ENCODE results near the gene SPATA6. TPM values are rescaled to one million over a fixed set of nuclear protein-coding genes. Genes with fewer than 3 reads are reported as not detected.

The SPATA6 gene
- total and polyA plus RNA-seq, 2 of the 4 experiments (the other 2 are of a cell fraction) = 1.1 to 2.0 TPM

DNA sequence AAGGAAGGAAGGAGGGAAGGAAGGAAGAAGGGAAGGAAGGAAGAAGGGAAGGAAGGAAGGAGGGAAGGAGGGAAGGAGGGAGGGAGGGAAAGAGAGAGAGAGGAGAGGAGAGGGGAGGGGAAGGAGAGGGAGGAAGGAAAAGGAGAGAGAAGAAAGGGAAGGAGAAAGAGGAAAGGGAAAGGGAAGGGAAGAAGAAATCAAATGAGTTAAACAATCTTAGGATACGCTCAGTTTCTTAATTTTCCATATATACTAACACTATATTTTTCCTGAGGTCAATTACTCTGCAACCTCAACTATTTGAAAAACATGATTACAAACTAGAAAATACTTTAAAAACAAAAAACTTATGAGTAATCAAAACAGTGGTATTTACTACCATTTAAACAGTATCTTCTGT, 53.3 kb downstream of the SPATA6 start:
- H2BK120ac ChIP-seq (ENCODE audit: low read depth, low read length) = no peak overlapping the region
- in situ Hi-C loops (cut with MboI; ENCODE audit: low sequenced_read_pairs) = no loop called here
- H3K9ac ChIP-seq (ENCODE audit: low read depth, low read length) = no peak overlapping the region
- no peaks in the 10 kb centered on the region for H3K9me3 ChIP-seq (ENCODE audit: control insufficient read depth, insufficient read depth, low read length)
- no peak overlapping the region for H3K27ac ChIP-seq (ENCODE audit: insufficient read depth, low read length)
- H2AK9ac ChIP-seq (replicated peaks; ENCODE audit: low read depth, low read length, poor library complexity) = no peak overlapping the region
- H3K79me1 ChIP-seq (ENCODE audit: low read depth in 1 of 2, low read length in 2 of 2) = no peaks in the 10 kb centered on the region
- no peak overlapping the region for H3K23ac ChIP-seq (ENCODE audit: low read depth, low read length)
- WGBS, 2 experiments (ENCODE audit: extremely low coverage in 2 of 2, insufficient read length in 1 of 2) = no CpG with 5 or more reads among the region's 1 CpG
- no TSS peak for BruUV-seq (replicated peaks)
- H3K14ac ChIP-seq (replicated peaks; ENCODE audit: low read depth, low read length) = no peak overlapping the region
- no peaks in the 10 kb centered on the region for H4K20me1 ChIP-seq (ENCODE audit: insufficient read depth, low read length)
- no peak overlapping the region for H4K8ac ChIP-seq (ENCODE audit: low read depth in 2 of 2, low read length in 2 of 2)
- DNase-seq = no peak
- H4K5ac ChIP-seq (ENCODE audit: low read depth, low read length) = no peak overlapping the region
- intact Hi-C loops (cut with micrococcal nuclease) = no loop called here
- dilution Hi-C loops (cut with HindIII; ENCODE audit: low sequenced_read_pairs, unreplicated experiment) = no loop called here
- peaks cover 2% of the 10 kb centered on the region; the same call in 1 of the 2 replicates for H3K4me1 ChIP-seq (ENCODE audit: control insufficient read depth, insufficient read depth, low read length)
- TF ChIP-seq RCOR1 (IDR thresholded peaks at IDR 0.05; ENCODE audit: insufficient replicate concordance, low read length) = no peak
- no peak for TF ChIP-seq SMC3 (IDR thresholded peaks at IDR 0.05; ENCODE audit: low read depth, low read length)
- TF ChIP-seq MAZ (IDR thresholded peaks at IDR 0.05; ENCODE audit: borderline replicate concordance, low read depth, low read length) = no peak
- no peak for TF ChIP-seq CHD1 (IDR thresholded peaks at IDR 0.05; ENCODE audit: low read depth, low read length)
- TF ChIP-seq FOS (IDR thresholded peaks at IDR 0.05; ENCODE audit: low read depth, low read length) = no peak
- TF ChIP-seq RFX5 (IDR thresholded peaks at IDR 0.05; ENCODE audit: low read depth, low read length) = no peak
- no peak for TF ChIP-seq MAFK (IDR thresholded peaks at IDR 0.05; ENCODE audit: low read depth, low read length)
- no peak for TF ChIP-seq RAD21 (IDR thresholded peaks at IDR 0.05; ENCODE audit: low read length)
- TF ChIP-seq CEBPB (IDR thresholded peaks at IDR 0.05; ENCODE audit: low read depth, low read length) = no peak
- TF ChIP-seq NFE2L2 (IDR thresholded peaks at IDR 0.05; ENCODE audit: low read depth, low read length) = no peak
- TF ChIP-seq BHLHE40 (IDR thresholded peaks at IDR 0.05; ENCODE audit: low read depth, low read length) = no peak
- TF ChIP-seq, protein P1, sequence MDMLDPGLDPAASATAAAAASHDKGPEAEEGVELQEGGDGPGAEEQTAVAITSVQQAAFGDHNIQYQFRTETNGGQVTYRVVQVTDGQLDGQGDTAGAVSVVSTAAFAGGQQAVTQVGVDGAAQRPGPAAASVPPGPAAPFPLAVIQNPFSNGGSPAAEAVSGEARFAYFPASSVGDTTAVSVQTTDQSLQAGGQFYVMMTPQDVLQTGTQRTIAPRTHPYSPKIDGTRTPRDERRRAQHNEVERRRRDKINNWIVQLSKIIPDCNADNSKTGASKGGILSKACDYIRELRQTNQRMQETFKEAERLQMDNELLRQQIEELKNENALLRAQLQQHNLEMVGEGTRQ (IDR thresholded peaks at IDR 0.05; ENCODE audit: low read depth, low read length) = no peak
- TF ChIP-seq, protein P2, sequence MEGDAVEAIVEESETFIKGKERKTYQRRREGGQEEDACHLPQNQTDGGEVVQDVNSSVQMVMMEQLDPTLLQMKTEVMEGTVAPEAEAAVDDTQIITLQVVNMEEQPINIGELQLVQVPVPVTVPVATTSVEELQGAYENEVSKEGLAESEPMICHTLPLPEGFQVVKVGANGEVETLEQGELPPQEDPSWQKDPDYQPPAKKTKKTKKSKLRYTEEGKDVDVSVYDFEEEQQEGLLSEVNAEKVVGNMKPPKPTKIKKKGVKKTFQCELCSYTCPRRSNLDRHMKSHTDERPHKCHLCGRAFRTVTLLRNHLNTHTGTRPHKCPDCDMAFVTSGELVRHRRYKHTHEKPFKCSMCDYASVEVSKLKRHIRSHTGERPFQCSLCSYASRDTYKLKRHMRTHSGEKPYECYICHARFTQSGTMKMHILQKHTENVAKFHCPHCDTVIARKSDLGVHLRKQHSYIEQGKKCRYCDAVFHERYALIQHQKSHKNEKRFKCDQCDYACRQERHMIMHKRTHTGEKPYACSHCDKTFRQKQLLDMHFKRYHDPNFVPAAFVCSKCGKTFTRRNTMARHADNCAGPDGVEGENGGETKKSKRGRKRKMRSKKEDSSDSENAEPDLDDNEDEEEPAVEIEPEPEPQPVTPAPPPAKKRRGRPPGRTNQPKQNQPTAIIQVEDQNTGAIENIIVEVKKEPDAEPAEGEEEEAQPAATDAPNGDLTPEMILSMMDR (conservative IDR thresholded peaks at IDR 0.05; ENCODE audit: low read depth, low read length) = no peak
- TF ChIP-seq POLR2A (IDR thresholded peaks at IDR 0.05; ENCODE audit: low read depth, low read length) = no peak
- no peak for TF ChIP-seq MXI1 (IDR thresholded peaks at IDR 0.05; ENCODE audit: borderline replicate concordance, low read depth, low read length)
- TF ChIP-seq, protein P3, sequence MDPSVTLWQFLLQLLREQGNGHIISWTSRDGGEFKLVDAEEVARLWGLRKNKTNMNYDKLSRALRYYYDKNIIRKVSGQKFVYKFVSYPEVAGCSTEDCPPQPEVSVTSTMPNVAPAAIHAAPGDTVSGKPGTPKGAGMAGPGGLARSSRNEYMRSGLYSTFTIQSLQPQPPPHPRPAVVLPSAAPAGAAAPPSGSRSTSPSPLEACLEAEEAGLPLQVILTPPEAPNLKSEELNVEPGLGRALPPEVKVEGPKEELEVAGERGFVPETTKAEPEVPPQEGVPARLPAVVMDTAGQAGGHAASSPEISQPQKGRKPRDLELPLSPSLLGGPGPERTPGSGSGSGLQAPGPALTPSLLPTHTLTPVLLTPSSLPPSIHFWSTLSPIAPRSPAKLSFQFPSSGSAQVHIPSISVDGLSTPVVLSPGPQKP (IDR thresholded peaks at IDR 0.05; ENCODE audit: borderline replicate concordance, low read depth, low read length) = no peak
- H3K4me3 ChIP-seq (ENCODE audit: insufficient read depth, low read depth, low read length) = no peak overlapping the region
- no peak overlapping the region for H3K4ac ChIP-seq (ENCODE audit: low read depth, low read length)
- no peaks in the 10 kb centered on the region for H3K27me3 ChIP-seq (ENCODE audit: control insufficient read depth, insufficient read depth, low read length)
- no peaks in the 10 kb centered on the region; the same call in 1 of the 2 replicates for H3K9me1 ChIP-seq (ENCODE audit: insufficient read depth, low read length)
- H2AFZ ChIP-seq (replicated peaks; ENCODE audit: low read length, poor library complexity) = no peak overlapping the region
- H2BK20ac ChIP-seq (ENCODE audit: low read depth, low read length) = no peak overlapping the region
- no peak overlapping the region for H3K18ac ChIP-seq (ENCODE audit: low read depth, low read length)
- CTCF ChIA-PET = no interaction called here
- POLR2A ChIA-PET (ENCODE audit: unreplicated experiment) = no interaction called here
- no peak overlapping the region for H3K56ac ChIP-seq (ENCODE audit: extremely low read depth, insufficient read depth, low read length)
- H4K91ac ChIP-seq (ENCODE audit: insufficient read depth, low read depth, low read length) = no peak overlapping the region
- no peak overlapping the region for H2BK5ac ChIP-seq (ENCODE audit: low read depth, low read length, poor library complexity, severe bottlenecking)
- H3K4me2 ChIP-seq (ENCODE audit: low read depth, low read length) = no peak overlapping the region
- no peak overlapping the region for H2BK15ac ChIP-seq (ENCODE audit: low read depth, low read length)
- ATAC-seq (ENCODE audit: low read depth) = no peak
- H3K36me3 ChIP-seq (ENCODE audit: control insufficient read depth, insufficient read depth, low read length) = no peaks in the 10 kb centered on the region
- no peak overlapping the region for H2AK5ac ChIP-seq (ENCODE audit: low read depth, low read length)
